GM18526 (cell line): ENCODE results near the gene SESN2.
A peak's percentile ranks its signal among the peaks of the same experiment; 100 is the strongest.

Experiments used
- POLR2A ChIP-seq: IDR thresholded peaks from 3 replicates; pipeline ENCODE4 v1.6.1; 2011; ENCODE audit not compliant: insufficient read length; ENCODE audit errors: extremely low read depth

The SESN2 gene

GRCh38 chr1:28244549-28245251 is 14.6 kb upstream of the SESN2 start:
- peak; percentile 13 for TF ChIP-seq POLR2A

GRCh38 chr1:28246427-28246832 is 12.9 kb upstream of the SESN2 start:
- no peak for TF ChIP-seq POLR2A

- TF ChIP-seq POLR2A = no peak
Measured at GRCh38 chr1:28247612-28248272, 11.6 kb upstream of the SESN2 start.

- TF ChIP-seq POLR2A = no peak
Measured at GRCh38 chr1:28248273-28249012, 10.9 kb upstream of the SESN2 start.

GRCh38 chr1:28249013-28249865 is 10.1 kb upstream of the SESN2 start:
- TF ChIP-seq POLR2A = peak; percentile 23

- TF ChIP-seq POLR2A = no peak
Measured at GRCh38 chr1:28249866-28250295, 9.4 kb upstream of the SESN2 start.

- TF ChIP-seq POLR2A = no peak
Measured at GRCh38 chr1:28256197-28256827, 3.0 kb upstream of the SESN2 start.

GRCh38 chr1:28257736-28258135 is 1.6 kb upstream of the SESN2 start:
- TF ChIP-seq POLR2A = no peak

GRCh38 chr1:28258628-28259251 is 578 bp upstream of the SESN2 start:
- no peak for TF ChIP-seq POLR2A

- no peak for TF ChIP-seq POLR2A
Measured at GRCh38 chr1:28259934-28260802, 850 bp downstream of the SESN2 start.

- no peak for TF ChIP-seq POLR2A
Measured at GRCh38 chr1:28260803-28261174, 1.5 kb downstream of the SESN2 start.

GRCh38 chr1:28264897-28265296 is 5.6 kb downstream of the SESN2 start:
- no peak for TF ChIP-seq POLR2A

GRCh38 chr1:28265577-28265976 is 6.3 kb downstream of the SESN2 start:
- no peak for TF ChIP-seq POLR2A

GRCh38 chr1:28266920-28267322 is 7.6 kb downstream of the SESN2 start:
- no peak for TF ChIP-seq POLR2A

- TF ChIP-seq POLR2A = no peak
Measured at GRCh38 chr1:28267633-28268032, 8.3 kb downstream of the SESN2 start.
